Heart left ventricle (tissue), 16 donors: ENCODE measurements around the gene WWC1. TPM values are rescaled to one million over a fixed set of nuclear protein-coding genes. Genes with fewer than 3 reads are reported as not detected.

Experiments
- ATAC-seq, 4 donors: fragments of 200-7000 bp; cut with Tn5 transposase; one replicate each; pipeline ENCODE4 v1.9.1; 2020 to 2022; ENCODE audit warnings: moderate library complexity in 4 of 4, mild to moderate bottlenecking in 3 of 4, moderate number of reproducible peaks in 1 of 4
- DNase-seq, 5 donors: peaks; one replicate each; pipeline ENCODE4 v3.0.0-alpha.2; 2020
- H3K27ac ChIP-seq, 12 donors: fragments of 200-600 bp; sonication (generic) in 4 of 12; one replicate each; pipeline versions ENCODE4 v1.5.0 to v1.8.0; 2016 to 2022; ENCODE audit warnings: mild to moderate bottlenecking in 2 of 12
- H3K27me3 ChIP-seq, 9 donors: fragments of 200-600 bp; sonication (generic) in 2 of 9; one replicate each; pipeline versions ENCODE4 v1.5.1 to v1.8.0; 2016 to 2022; ENCODE audit warnings: mild to moderate bottlenecking in 3 of 9
- H3K36me3 ChIP-seq, 9 donors: fragments of 200-600 bp; sonication (generic) in 2 of 9; one replicate each; pipeline versions ENCODE4 v1.5.0 to v1.8.0; 2018 to 2022; ENCODE audit warnings: mild to moderate bottlenecking in 2 of 9
- H3K4me1 ChIP-seq, 12 donors: fragments of 200-600 bp; sonication (generic) in 4 of 12; one replicate each; pipeline versions ENCODE4 v1.5.0 to v1.8.0; 2016 to 2022; ENCODE audit warnings: mild to moderate bottlenecking in 3 of 12
- H3K4me3 ChIP-seq, 12 donors: fragments of 200-600 bp; sonication (generic) in 4 of 12; one replicate each; pipeline versions ENCODE4 v1.5.0 to v1.8.0; 2017 to 2022; ENCODE audit warnings: mild to moderate bottlenecking in 9 of 12, moderate library complexity in 4 of 12
- H3K9me3 ChIP-seq, 12 donors: fragments of 200-600 bp; sonication (generic) in 4 of 12; one replicate each; pipeline versions ENCODE4 v1.5.0 to v1.8.0; 2016 to 2022; ENCODE audit warnings: mild to moderate bottlenecking in 1 of 12
- POLR2A ChIP-seq, 2 donors: fragments of 450-650 bp; IDR thresholded peaks; one replicate each; pipeline ENCODE4 v1.6.1; 2017; ENCODE audit warnings: antibody characterized with exemption in 2 of 2, mild to moderate bottlenecking in 2 of 2, moderate library complexity in 2 of 2
- WGBS, 4 donors: extraction: QIAGEN DNeasy Blood & Tissue Kit in 2 of 4; methylation state at CpG; one replicate each; pipeline versions ENCODE4 v1.1.5 to v1.1.7; 2013 to 2018; 5-methylcytosine and 5-hydroxymethylcytosine counted together
- intact Hi-C, 10 donors: fragments of 100-400 bp; cut with DNase I; formaldehyde crosslinking; loops; one replicate each; pipeline versions ENCODE4 v1.11.1 to v1.14.2; 2022
- polyA plus RNA-seq, 2 donors: library from polyadenylated mRNA; stranded (reverse); fragments of 200-250 nt; gene quantifications; one replicate each; pipeline ENCODE4 v1.2.3, GENCODE V29; 2013
- total RNA-seq, 9 donors: library from RNA; depleted of rRNA in 2 of 9; stranded (reverse); fragments of >200 nt in 2 of 9; fragmentation: NEBNext Ultra II Directional in 3 of 9; extraction: Animal tissue kit (Norgen Biotek cat#: 25700) in 3 of 9; gene quantifications; one replicate each; pipeline versions ENCODE4 v1.1.0 to v1.2.4, GENCODE V29; 2016 to 2023
- TF ChIP-seq, protein P1 (sequence below), 12 donors: fragments of 200-600 bp; sonication (generic) in 4 of 12; IDR thresholded peaks; one replicate each; pipeline versions ENCODE4 v1.5.0 to v1.8.0; 2018 to 2022; ENCODE audit warnings: antibody characterized with exemption in 12 of 12, mild to moderate bottlenecking in 5 of 12
- donor health status: ischemic (EF 13 %, LVEDD 7.1; RV severe dilation, severe dysfunction).
- donor health status: healthy with polysubstance abuse.
- donor health status: DM: no; HTN: yes; CAD: no.
- donor health status: DM: no; HTN: no; CAD: no.
- donor health status: ischemic (EF 25% LVEDD 6.9; RV normal size, moderate dysfunction).
- donor health status: ischemic (EF 25% LVEDD 5.7; RV mildly dilated, moderate dysfunction).
- donor health status: healthy.
- donor health status: DM: yes; HTN: yes; CAD: no.
- donor health status: ischemic (EF 35%, LVEDD 5.7; RV mildly dilated, moderate dysfunction).
- donor health status: nonischemic (EF 11% LVEDD 7.7; RV severe dilation, severe dysfunction).
- donor health status: DM: yes; HTN: yes; CAD: no.
- donor health status: PGD.
- donor health status: ischemic (EF 29% LVEDD 5.4; RV normal size, mild dysfunction).
- donor health status: nonischemic (EF 23%, LVEDD 6.1; RV moderate dilation, normal function).

Gene WWC1
- total and polyA plus RNA-seq, 11 donors = 0.23 to 21.5 (median 1.7) TPM

- no peaks in the 10 kb centered on the region for H3K36me3 ChIP-seq
- intact Hi-C loops = loop anchor here in 4 of 10 donors (5.0 to 10.0 kb wide), 4 partner anchors 211 to 1031 kb away; partner anchors contain the start of genes RARS1 (in 3 of the 4) and SLIT3 (in 1 of the 4)
- no peak for ATAC-seq
- no peak overlapping the region for H3K4me3 ChIP-seq
- H3K27ac ChIP-seq = no peak overlapping the region
- peaks cover 0 to 17% (median 13%) of the 10 kb centered on the region in 12 donors for H3K4me1 ChIP-seq
- no peak for TF ChIP-seq POLR2A (IDR thresholded peaks at IDR 0.05)
- TF ChIP-seq, protein P1, sequence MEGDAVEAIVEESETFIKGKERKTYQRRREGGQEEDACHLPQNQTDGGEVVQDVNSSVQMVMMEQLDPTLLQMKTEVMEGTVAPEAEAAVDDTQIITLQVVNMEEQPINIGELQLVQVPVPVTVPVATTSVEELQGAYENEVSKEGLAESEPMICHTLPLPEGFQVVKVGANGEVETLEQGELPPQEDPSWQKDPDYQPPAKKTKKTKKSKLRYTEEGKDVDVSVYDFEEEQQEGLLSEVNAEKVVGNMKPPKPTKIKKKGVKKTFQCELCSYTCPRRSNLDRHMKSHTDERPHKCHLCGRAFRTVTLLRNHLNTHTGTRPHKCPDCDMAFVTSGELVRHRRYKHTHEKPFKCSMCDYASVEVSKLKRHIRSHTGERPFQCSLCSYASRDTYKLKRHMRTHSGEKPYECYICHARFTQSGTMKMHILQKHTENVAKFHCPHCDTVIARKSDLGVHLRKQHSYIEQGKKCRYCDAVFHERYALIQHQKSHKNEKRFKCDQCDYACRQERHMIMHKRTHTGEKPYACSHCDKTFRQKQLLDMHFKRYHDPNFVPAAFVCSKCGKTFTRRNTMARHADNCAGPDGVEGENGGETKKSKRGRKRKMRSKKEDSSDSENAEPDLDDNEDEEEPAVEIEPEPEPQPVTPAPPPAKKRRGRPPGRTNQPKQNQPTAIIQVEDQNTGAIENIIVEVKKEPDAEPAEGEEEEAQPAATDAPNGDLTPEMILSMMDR (IDR thresholded peaks at IDR 0.05) = no peak
- no peaks in the 10 kb centered on the region for H3K9me3 ChIP-seq
- DNase-seq = no peak
- peaks cover 0 to 10% (median 0%) of the 10 kb centered on the region in 9 donors for H3K27me3 ChIP-seq
- WGBS, 4 donors = 81 to 90% (median 87%) methylated on average over 3 of the region's 3 CpGs
These were observed 18.1 kb upstream of the WWC1 start for GRCh38 chr5:168273056-168273980.

DNA sequence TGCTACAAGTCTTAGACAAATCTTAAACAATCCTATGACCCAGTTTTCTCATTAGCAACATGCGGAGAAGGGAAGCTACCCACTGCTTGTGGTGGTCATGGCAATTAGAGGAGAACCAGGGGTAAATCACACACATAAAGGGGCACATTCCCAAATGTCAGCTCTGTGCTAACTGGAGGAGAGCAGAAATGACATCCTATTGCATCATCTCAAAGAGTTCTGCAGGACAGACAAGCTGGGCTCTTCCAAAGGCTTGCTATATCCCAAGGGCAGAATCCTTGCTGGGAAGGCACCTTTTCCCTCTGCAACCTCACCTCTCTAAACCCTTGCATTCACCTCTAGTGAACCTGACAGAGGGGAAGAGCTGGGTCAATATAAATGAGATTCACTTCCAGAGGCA is 17.0 kb upstream of the WWC1 start:
- H3K9me3 ChIP-seq = no peaks in the 10 kb centered on the region
- no peaks in the 10 kb centered on the region for H3K36me3 ChIP-seq
- peaks cover 0 to 10% (median 0%) of the 10 kb centered on the region in 9 donors for H3K27me3 ChIP-seq
- WGBS, 4 donors = 92 to 100% (median 99%) methylated on average over 1 of the region's 1 CpG
- TF ChIP-seq, protein P1 (IDR thresholded peaks at IDR 0.05) = no peak
- no peak for TF ChIP-seq POLR2A (IDR thresholded peaks at IDR 0.05)
- no peak overlapping the region for H3K4me3 ChIP-seq
- DNase-seq (no peak), ATAC-seq (no peak)
- intact Hi-C loops = loop anchor here in 4 of 10 donors (5.0 to 10.0 kb wide), 4 partner anchors 210 to 1030 kb away; partner anchors contain the start of genes RARS1 (in 3 of the 4) and SLIT3 (in 1 of the 4)
- H3K4me1 ChIP-seq = peaks cover 0 to 9% (median 5%) of the 10 kb centered on the region in 12 donors
- H3K27ac ChIP-seq = no peak overlapping the region

DNA sequence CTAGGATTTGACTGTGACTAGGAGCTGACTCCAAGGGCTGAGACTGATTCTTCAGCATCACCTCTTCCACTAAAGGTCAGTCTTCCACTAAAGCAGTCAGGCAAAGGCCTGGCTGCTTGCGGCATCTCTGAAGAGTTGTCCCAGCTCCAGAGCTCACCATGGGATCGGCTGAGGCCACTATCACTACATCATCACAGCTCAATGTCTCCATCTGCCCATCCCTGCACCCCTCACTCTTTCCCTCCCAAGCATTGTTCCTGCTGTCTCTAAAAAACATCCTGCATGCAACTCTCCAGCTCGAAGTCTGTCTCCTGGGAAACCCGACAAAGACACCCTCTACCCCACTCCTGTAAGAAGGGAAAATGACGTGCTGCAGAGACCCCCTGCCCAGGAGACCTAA is 15.5 kb upstream of the WWC1 start:
- no peak overlapping the region for H3K27ac ChIP-seq
- H3K36me3 ChIP-seq = no peaks in the 10 kb centered on the region
- 50 to 64% (median 59%) methylated on average over 5 of the region's 5 CpGs for WGBS, 4 donors
- no peaks in the 10 kb centered on the region for H3K4me1 ChIP-seq
- intact Hi-C loops = loop anchor here in 2 of 10 donors (10.0 kb wide), 3 partner anchors 209 to 1029 kb away; partner anchors contain the start of genes RARS1 (in 1 of the 2) and SLIT3 (in 1 of the 2)
- TF ChIP-seq POLR2A (IDR thresholded peaks at IDR 0.05) = no peak
- TF ChIP-seq, protein P1 (IDR thresholded peaks at IDR 0.05) = no peak
- ATAC-seq = no peak
- no peaks in the 10 kb centered on the region for H3K9me3 ChIP-seq
- H3K4me3 ChIP-seq = no peak overlapping the region
- DNase-seq = no peak
- peaks cover 0 to 10% (median 0%) of the 10 kb centered on the region in 9 donors for H3K27me3 ChIP-seq

DNA sequence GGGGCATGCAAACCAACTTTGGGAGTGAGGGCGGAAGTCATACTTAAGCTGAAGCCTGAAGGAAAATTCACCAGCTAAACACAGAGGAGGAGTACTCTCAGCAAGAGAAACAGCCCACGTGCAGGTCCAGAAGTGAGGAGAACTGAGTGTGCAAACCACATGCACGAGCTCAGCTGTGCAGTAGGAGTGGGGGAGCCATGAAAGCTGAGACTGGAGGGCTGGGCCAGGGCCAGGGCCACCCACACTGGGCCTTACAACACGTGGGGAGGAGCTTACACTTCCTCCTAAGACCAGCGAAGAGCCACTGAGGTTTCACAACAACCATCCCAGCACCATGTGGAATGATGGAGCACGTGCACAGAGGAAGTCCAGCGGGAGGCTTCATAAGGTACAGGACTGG is 9.3 kb upstream of the WWC1 start:
- Histone ChIP-seq H3K9me3 (peaks cover 0 to 28% (median 5%) of the 10 kb centered on the region in 12 donors), H3K27me3 (peaks cover 0 to 6% (median 0%) of the 10 kb centered on the region in 9 donors), H3K4me3 (no peak overlapping the region), H3K27ac (no peak overlapping the region), H3K36me3 (no peaks in the 10 kb centered on the region), H3K4me1 (no peaks in the 10 kb centered on the region)
- intact Hi-C loops = no loop called here
- TF ChIP-seq POLR2A (IDR thresholded peaks at IDR 0.05) = no peak
- TF ChIP-seq, protein P1 (IDR thresholded peaks at IDR 0.05) = no peak
- ATAC-seq (peak in 1 of 4 donors; percentile 34), DNase-seq (no peak)
- WGBS, 4 donors = 38 to 42% (median 40%) methylated on average over 7 of the region's 7 CpGs
